Neural progenitor cell (in vitro differentiated cells): ENCODE measurements around the gene TRABD2B. TPM values are rescaled to one million over a fixed set of nuclear protein-coding genes. Genes with fewer than 3 reads are reported as not detected.
"Not testable (repeated sequence)": the region's sequence is repeated elsewhere in the genome, so short reads cannot be mapped to it uniquely, and the experiment has no call there.

Source experiments
- DNase-seq: peaks from one replicate; pipeline ENCODE4 v3.0.0-alpha.2; 2016; ENCODE audit warnings: low spot score
- H2AFZ ChIP-seq: fragments of 200-600 bp; sonication (generic); replicated peaks from 2 replicates; pipeline ENCODE4 v1.6.1; 2016; ENCODE audit warnings: antibody characterized with exemption
- H3F3A ChIP-seq: fragments of 200-600 bp; sonication (generic); 2 replicates; pipeline ENCODE4 v1.6.1; 2016; ENCODE audit warnings: antibody characterized with exemption, low read depth
- H3K27ac ChIP-seq: fragments of 200-600 bp; sonication (generic); 2 replicates; pipeline ENCODE4 v1.5.1; 2016; ENCODE audit warnings: mild to moderate bottlenecking
- H3K27me3 ChIP-seq: fragments of 200-600 bp; sonication (generic); 2 replicates; pipeline ENCODE4 v1.6.1; 2016; ENCODE audit warnings: mild to moderate bottlenecking, moderate library complexity
- H3K36me3 ChIP-seq: fragments of 200-600 bp; sonication (generic); 2 replicates; pipeline ENCODE4 v1.5.1; 2016
- H3K4me1 ChIP-seq: fragments of 200-600 bp; sonication (generic); 2 replicates; pipeline ENCODE4 v1.6.1; 2016; ENCODE audit warnings: mixed run types
- H3K4me2 ChIP-seq: fragments of 200-600 bp; sonication (generic); 2 replicates; pipeline ENCODE4 v1.6.1; 2016
- H3K4me3 ChIP-seq: fragments of 200-600 bp; sonication (generic); 2 replicates; pipeline ENCODE4 v1.5.1; 2016
- H3K79me2 ChIP-seq: fragments of 200-600 bp; sonication (generic); 2 replicates; pipeline ENCODE4 v1.6.1; 2016; ENCODE audit warnings: low read depth
- H3K9ac ChIP-seq: fragments of 200-600 bp; sonication (generic); 2 replicates; pipeline ENCODE4 v1.6.1; 2016
- H3K9me3 ChIP-seq: fragments of 200-600 bp; sonication (generic); 2 replicates; pipeline ENCODE4 v1.5.1; 2016; ENCODE audit warnings: low read depth
- H4K20me1 ChIP-seq: fragments of 200-600 bp; sonication (generic); 2 replicates; pipeline ENCODE4 v1.6.1; 2016; ENCODE audit warnings: low read depth
- H3K27ac Mint-ChIP-seq: 3 replicates; pipeline ENCODE4 v1.8.0; 2021; ENCODE audit warnings: mixed read lengths
- H3K27me3 Mint-ChIP-seq: 2 replicates; pipeline ENCODE4 v1.8.0; 2022; ENCODE audit warnings: low read depth, mild to moderate bottlenecking, inconsistent platforms, moderate library complexity, mixed read lengths; ENCODE audit not compliant: insufficient read depth
- H3K36me3 Mint-ChIP-seq: 3 replicates; pipeline ENCODE4 v1.8.0; 2021; ENCODE audit warnings: mixed read lengths
- H3K4me1 Mint-ChIP-seq: 3 replicates; pipeline ENCODE4 v1.8.0; 2021; ENCODE audit warnings: mixed read lengths
- H3K4me3 Mint-ChIP-seq: 3 replicates; pipeline ENCODE4 v1.8.0; 2021; ENCODE audit warnings: mild to moderate bottlenecking, moderate library complexity, mixed read lengths
- H3K9me3 Mint-ChIP-seq: 3 replicates; pipeline ENCODE4 v1.8.0; 2020; ENCODE audit warnings: mixed read lengths
- EZH2 ChIP-seq: fragments of 200-600 bp; sonication (generic); IDR thresholded peaks from 2 replicates; pipeline ENCODE4 v1.6.1; 2017; ENCODE audit warnings: antibody characterized with exemption, mild to moderate bottlenecking, moderate library complexity
- EZH2phosphoT487 ChIP-seq: fragments of 200-600 bp; sonication (generic); IDR thresholded peaks from 2 replicates; pipeline ENCODE4 v1.6.1; 2017; ENCODE audit warnings: antibody characterized with exemption
- total RNA-seq: library from RNA; depleted of rRNA; stranded (reverse); fragments of >200 nt; gene quantifications from 2 replicates; pipeline ENCODE4 v1.2.3, GENCODE V29; 2015; ENCODE audit warnings: low replicate concordance
- TF ChIP-seq, protein P1 (sequence below): fragments of 200-600 bp; sonication (generic); IDR thresholded peaks from 2 replicates; pipeline ENCODE4 v1.5.1; 2017; ENCODE audit warnings: antibody characterized with exemption, mild to moderate bottlenecking

The TRABD2B gene
- total RNA-seq, 1 donor from 2014 or later, result 0.09 TPM

DNA sequence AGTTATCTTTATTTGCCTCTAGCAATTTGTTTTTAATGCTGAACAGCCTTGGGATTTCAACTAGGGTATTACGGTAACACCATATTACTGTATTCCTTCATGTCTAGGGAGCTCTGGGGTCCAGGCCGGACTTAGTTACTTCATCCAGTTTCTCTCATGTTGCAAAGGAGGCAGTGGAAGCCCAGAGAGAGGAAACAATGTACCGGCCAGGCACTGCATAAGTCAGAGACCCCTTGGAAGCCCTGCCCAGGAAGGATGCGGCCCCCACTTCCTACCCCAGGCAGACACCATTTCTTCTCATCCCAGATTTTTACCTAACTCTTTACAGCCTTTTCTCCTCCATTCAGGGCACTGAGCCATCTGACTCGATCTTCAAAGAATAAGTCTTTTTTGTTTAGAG is 32.5 kb downstream of the TRABD2B start:
- DNase-seq, result no peak
- Histone ChIP-seq H3K36me3 (no peaks in the 10 kb centered on the region), H2AFZ (no peak overlapping the region), H3K79me2 (no peaks in the 10 kb centered on the region), H3K4me3 (no peak overlapping the region), H3K9me3 (no peaks in the 10 kb centered on the region), H3K4me1 (no peaks in the 10 kb centered on the region), H3K4me2 (no peak overlapping the region), H4K20me1 (no peaks in the 10 kb centered on the region), H3K27me3 (no peaks in the 10 kb centered on the region), H3F3A (no peaks in the 10 kb centered on the region), H3K27ac (no peak overlapping the region), H3K9ac (no peak overlapping the region)
- Mint-ChIP-seq H3K27ac (no peak overlapping the region), H3K9me3 (peaks cover 16% of the 10 kb centered on the region), H3K4me1 (peaks cover 42% of the 10 kb centered on the region), H3K27me3 (peaks cover 2% of the 10 kb centered on the region), H3K36me3 (peaks cover 4% of the 10 kb centered on the region), H3K4me3 (no peak overlapping the region)
- TF ChIP-seq EZH2phosphoT487, result no peak
- TF ChIP-seq, protein P1, sequence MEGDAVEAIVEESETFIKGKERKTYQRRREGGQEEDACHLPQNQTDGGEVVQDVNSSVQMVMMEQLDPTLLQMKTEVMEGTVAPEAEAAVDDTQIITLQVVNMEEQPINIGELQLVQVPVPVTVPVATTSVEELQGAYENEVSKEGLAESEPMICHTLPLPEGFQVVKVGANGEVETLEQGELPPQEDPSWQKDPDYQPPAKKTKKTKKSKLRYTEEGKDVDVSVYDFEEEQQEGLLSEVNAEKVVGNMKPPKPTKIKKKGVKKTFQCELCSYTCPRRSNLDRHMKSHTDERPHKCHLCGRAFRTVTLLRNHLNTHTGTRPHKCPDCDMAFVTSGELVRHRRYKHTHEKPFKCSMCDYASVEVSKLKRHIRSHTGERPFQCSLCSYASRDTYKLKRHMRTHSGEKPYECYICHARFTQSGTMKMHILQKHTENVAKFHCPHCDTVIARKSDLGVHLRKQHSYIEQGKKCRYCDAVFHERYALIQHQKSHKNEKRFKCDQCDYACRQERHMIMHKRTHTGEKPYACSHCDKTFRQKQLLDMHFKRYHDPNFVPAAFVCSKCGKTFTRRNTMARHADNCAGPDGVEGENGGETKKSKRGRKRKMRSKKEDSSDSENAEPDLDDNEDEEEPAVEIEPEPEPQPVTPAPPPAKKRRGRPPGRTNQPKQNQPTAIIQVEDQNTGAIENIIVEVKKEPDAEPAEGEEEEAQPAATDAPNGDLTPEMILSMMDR, result no peak
- no peak for TF ChIP-seq EZH2

DNA sequence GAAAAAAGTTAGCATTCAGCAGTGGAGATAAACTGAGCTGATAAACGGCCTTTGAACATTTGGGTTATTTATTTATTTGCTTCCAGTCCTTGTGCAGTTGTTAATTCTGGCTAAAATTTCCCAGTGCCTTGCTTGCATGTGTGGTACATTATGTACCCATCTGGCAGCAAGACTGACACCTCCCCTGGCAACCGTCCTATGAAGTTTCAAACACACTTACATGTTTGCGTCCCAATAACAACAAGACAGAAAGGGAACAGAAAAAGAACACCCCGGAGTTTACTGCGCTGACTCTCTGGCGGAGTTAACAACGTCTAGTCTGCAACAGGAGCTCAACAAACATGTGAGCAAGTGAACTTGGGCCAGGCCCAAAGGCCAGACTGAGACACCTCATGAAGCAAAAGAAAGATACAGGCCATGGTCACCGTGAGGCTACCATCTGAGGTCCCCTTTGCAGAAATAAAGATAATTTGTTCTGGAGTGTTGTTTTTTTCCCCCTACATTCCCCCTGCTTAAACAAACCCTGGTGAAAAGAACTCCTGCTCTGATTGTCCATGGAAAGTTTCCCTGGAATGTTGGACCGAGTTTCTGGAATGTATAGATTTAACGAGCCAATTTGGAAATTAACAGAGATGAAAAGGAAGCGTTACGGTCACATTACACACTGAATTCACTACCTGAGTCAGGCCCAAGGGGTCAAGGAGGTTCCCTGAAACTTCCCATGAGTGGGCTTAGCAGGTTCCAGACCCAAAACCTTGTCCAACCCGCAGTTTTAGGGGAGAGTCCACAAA is 33.4 kb downstream of the TRABD2B start:
- no peak overlapping the region for H3K4me2 ChIP-seq
- H3K9ac ChIP-seq, result no peak overlapping the region
- no peaks in the 10 kb centered on the region for H3K36me3 ChIP-seq
- DNase-seq, result peak; percentile 16
- peaks cover 41% of the 10 kb centered on the region for H3K4me1 Mint-ChIP-seq
- H3K27me3 Mint-ChIP-seq, result peaks cover 2% of the 10 kb centered on the region
- H4K20me1 ChIP-seq, result no peaks in the 10 kb centered on the region
- no peak overlapping the region for H2AFZ ChIP-seq
- peaks cover 5% of the 10 kb centered on the region for H3K36me3 Mint-ChIP-seq
- peaks cover 23% of the 10 kb centered on the region for H3K9me3 Mint-ChIP-seq
- no peaks in the 10 kb centered on the region for H3K9me3 ChIP-seq
- no peaks in the 10 kb centered on the region for H3F3A ChIP-seq
- TF ChIP-seq, protein P1, result no peak
- no peak for TF ChIP-seq EZH2phosphoT487
- H3K27ac ChIP-seq, result no peak overlapping the region
- no peaks in the 10 kb centered on the region for H3K79me2 ChIP-seq
- H3K4me3 ChIP-seq, result no peak overlapping the region
- H3K4me1 ChIP-seq, result no peaks in the 10 kb centered on the region
- H3K27ac Mint-ChIP-seq, result peak overlapping the region; percentile 3
- H3K4me3 Mint-ChIP-seq, result no peak overlapping the region
- H3K27me3 ChIP-seq, result no peaks in the 10 kb centered on the region

DNA sequence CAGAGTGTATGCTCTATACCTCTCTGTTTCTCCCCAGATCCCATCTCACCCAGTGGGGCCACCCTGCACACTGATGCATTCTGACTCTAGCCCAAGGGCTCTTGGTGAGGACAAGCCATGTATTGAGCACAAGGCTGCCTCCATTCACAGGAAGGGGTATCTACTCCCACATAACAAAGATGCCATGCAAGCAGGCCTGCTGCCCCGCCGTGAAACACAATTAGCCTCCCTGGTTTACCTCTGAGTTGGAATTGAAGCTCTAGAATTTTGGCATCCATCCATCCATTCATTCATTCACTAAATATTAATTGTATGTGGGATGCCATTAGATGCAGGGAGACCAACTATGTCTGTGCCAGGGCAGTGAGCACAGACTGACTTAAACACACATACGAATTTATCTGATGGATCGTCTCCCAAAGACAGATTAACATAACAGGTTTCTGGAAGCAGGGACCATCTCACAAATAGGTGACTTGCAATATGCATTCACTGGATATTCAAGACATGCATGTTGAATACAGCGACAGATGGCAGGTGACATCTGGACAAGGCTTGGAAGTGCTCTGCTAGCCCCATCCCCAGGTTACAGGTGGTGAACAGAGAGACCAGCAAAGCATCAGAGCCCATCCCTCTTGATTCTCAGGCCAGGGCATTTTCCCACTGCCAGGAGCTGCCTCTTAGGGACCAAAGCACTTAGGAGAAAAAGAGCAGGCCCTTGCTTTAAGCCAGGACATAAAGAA is 34.3 kb downstream of the TRABD2B start:
- H3K9ac ChIP-seq, result no peak overlapping the region
- no peaks in the 10 kb centered on the region for H3K27me3 ChIP-seq
- H3K36me3 ChIP-seq, result no peaks in the 10 kb centered on the region
- Mint-ChIP-seq H3K9me3 (peaks cover 24% of the 10 kb centered on the region), H3K27me3 (peaks cover 2% of the 10 kb centered on the region), H3K4me1 (peaks cover 32% of the 10 kb centered on the region), H3K27ac (no peak overlapping the region), H3K36me3 (peaks cover 7% of the 10 kb centered on the region), H3K4me3 (no peak overlapping the region)
- H3K4me1 ChIP-seq, result no peaks in the 10 kb centered on the region
- no peaks in the 10 kb centered on the region for H3K79me2 ChIP-seq
- H4K20me1 ChIP-seq, result no peaks in the 10 kb centered on the region
- TF ChIP-seq EZH2phosphoT487 (no peak), EZH2 (no peak)
- TF ChIP-seq, protein P1, result no peak
- no peak for DNase-seq
- no peak overlapping the region for H3K4me3 ChIP-seq
- no peak overlapping the region for H2AFZ ChIP-seq
- no peaks in the 10 kb centered on the region for H3F3A ChIP-seq
- no peak overlapping the region for H3K4me2 ChIP-seq
- H3K9me3 ChIP-seq, result no peaks in the 10 kb centered on the region
- H3K27ac ChIP-seq, result no peak overlapping the region

DNA sequence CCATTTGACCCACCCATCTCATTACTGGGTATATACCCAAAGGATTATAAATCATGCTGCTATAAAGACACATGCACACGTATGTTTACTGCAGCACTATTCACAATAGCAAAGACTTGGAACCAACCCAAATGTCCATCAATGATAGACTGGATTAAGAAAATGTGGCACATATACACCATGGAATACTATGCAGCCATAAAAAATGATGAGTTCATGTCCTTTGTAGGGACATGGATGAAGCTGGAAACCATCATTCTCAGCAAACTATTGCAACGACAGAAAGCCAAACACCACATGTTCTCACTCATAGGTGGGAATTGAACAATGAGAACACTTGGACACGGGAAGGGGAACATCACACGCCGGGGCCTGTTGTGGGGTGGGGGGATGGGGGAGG is 35.4 kb downstream of the TRABD2B start:
- H3K9me3 ChIP-seq, H3K4me3 Mint-ChIP-seq, DNase-seq, H3K4me2 ChIP-seq, H4K20me1 ChIP-seq, H3K27me3 Mint-ChIP-seq, H3K36me3 ChIP-seq, H3F3A ChIP-seq, H3K27ac Mint-ChIP-seq, H2AFZ ChIP-seq, H3K27ac ChIP-seq, H3K4me1 ChIP-seq, H3K27me3 ChIP-seq, H3K9ac ChIP-seq, H3K4me3 ChIP-seq, H3K79me2 ChIP-seq: not testable (repeated sequence)
- peaks cover 14% of the 10 kb centered on the region for H3K36me3 Mint-ChIP-seq
- H3K4me1 Mint-ChIP-seq, result peaks cover 27% of the 10 kb centered on the region
- H3K9me3 Mint-ChIP-seq, result peaks cover 34% of the 10 kb centered on the region

DNA sequence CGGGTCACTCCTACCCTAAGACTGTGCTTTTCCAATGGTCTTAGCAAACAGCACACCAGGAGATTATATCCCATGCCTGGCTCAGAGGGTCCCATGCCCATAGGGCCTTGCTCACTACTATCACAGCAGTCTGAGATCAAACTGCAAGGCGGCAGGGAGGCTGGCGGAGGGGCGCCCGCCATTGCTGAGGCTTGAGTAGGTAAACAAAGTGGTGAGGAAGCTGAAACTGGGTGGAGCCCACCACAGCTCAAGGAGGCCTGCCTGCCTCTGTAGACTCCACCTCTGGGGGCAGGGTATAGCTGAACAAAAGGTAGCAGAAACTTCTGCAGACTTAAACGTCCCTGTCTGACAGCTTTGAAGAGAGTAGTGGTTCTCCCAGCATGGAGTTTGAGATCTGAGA is 40.7 kb downstream of the TRABD2B start:
- not testable (repeated sequence) for H3K27me3 ChIP-seq, H3K27ac ChIP-seq, H3K9me3 ChIP-seq, H4K20me1 ChIP-seq, H3K4me3 Mint-ChIP-seq, H3K27me3 Mint-ChIP-seq, H3K4me2 ChIP-seq, H3F3A ChIP-seq, H3K27ac Mint-ChIP-seq, H3K36me3 ChIP-seq, H3K9ac ChIP-seq, H2AFZ ChIP-seq, H3K4me1 ChIP-seq, H3K79me2 ChIP-seq, DNase-seq, H3K4me3 ChIP-seq
- Mint-ChIP-seq H3K36me3 (peaks cover 16% of the 10 kb centered on the region), H3K9me3 (peaks cover 39% of the 10 kb centered on the region), H3K4me1 (peaks cover 13% of the 10 kb centered on the region)
